Measurements from ENCODE around the gene PTPRM. TPM values are rescaled to one million over a fixed set of nuclear protein-coding genes. Genes with fewer than 3 reads are reported as not detected.

The PTPRM gene
- total RNA-seq, 4 donors from 2014 or later, result 21.4 to 41.8 (median 29.6) TPM

- WGBS, 2 donors, result 73 to 79% methylated on average over 8 of the region's 8 CpGs
- no peak overlapping the region for H3K4me3 ChIP-seq (ENCODE audit: low read depth, poor library complexity, severe bottlenecking)
- intact Hi-C loops (cut with DNase I; ENCODE audit: low total_unique reads), result no loop called here
- no peak for DNase-seq (ENCODE audit: low spot score in 2 of 2)
- no peak for TF ChIP-seq POLR2A (IDR thresholded peaks at IDR 0.05)
- TF ChIP-seq CTCF (IDR thresholded peaks at IDR 0.05), result no peak
Measured at GRCh38 chr18:8217051-8217564, 650.0 kb downstream of the PTPRM start.

- TF ChIP-seq CTCF (IDR thresholded peaks at IDR 0.05) (no peak), POLR2A (IDR thresholded peaks at IDR 0.05) (no peak)
- 86 to 91% methylated on average over 4 of the region's 4 CpGs for WGBS, 2 donors
Measured at GRCh38 chr18:8218197-8218596, 651.1 kb downstream of the PTPRM start.

GRCh38 chr18:8221452-8221851, 654.3 kb downstream of the PTPRM start:
- no peak overlapping the region for H3K4me3 ChIP-seq (ENCODE audit: low read depth, poor library complexity, severe bottlenecking)
- 81 to 90% methylated on average over 3 of the region's 3 CpGs for WGBS, 2 donors
- TF ChIP-seq CTCF (IDR thresholded peaks at IDR 0.05) (no peak), POLR2A (IDR thresholded peaks at IDR 0.05) (no peak)
- no peak for DNase-seq (ENCODE audit: low spot score in 2 of 2)
- intact Hi-C loops (cut with DNase I; ENCODE audit: low total_unique reads), result no loop called here

More at GRCh38 chr18:8218197-8218596, 651.1 kb downstream of the PTPRM start:
- no peak for DNase-seq (ENCODE audit: low spot score in 2 of 2)
- no peak overlapping the region for H3K4me3 ChIP-seq (ENCODE audit: low read depth, poor library complexity, severe bottlenecking)
- intact Hi-C loops (cut with DNase I; ENCODE audit: low total_unique reads), result no loop called here

GRCh38 chr18:8224576-8224975, 657.5 kb downstream of the PTPRM start:
- TF ChIP-seq CTCF (IDR thresholded peaks at IDR 0.05) (no peak), POLR2A (IDR thresholded peaks at IDR 0.05) (no peak)
- DNase-seq (ENCODE audit: low spot score in 2 of 2), result no peak
- H3K4me3 ChIP-seq (ENCODE audit: low read depth, poor library complexity, severe bottlenecking), result no peak overlapping the region
- intact Hi-C loops (cut with DNase I; ENCODE audit: low total_unique reads), result no loop called here
- WGBS, 2 donors, result 94 to 97% methylated on average over 3 of the region's 3 CpGs

GRCh38 chr18:8229040-8229439, 661.9 kb downstream of the PTPRM start:
- DNase-seq (ENCODE audit: low spot score in 2 of 2), result no peak
- intact Hi-C loops (cut with DNase I; ENCODE audit: low total_unique reads), result no loop called here
- WGBS, 2 donors, result 63 to 67% methylated on average over 5 of the region's 5 CpGs
- no peak overlapping the region for H3K4me3 ChIP-seq (ENCODE audit: low read depth, poor library complexity, severe bottlenecking)
- TF ChIP-seq POLR2A (IDR thresholded peaks at IDR 0.05), result no peak
- no peak for TF ChIP-seq CTCF (IDR thresholded peaks at IDR 0.05)

- intact Hi-C loops (cut with DNase I; ENCODE audit: low total_unique reads), result no loop called here
- TF ChIP-seq POLR2A (IDR thresholded peaks at IDR 0.05) (no peak), CTCF (IDR thresholded peaks at IDR 0.05) (no peak)
- WGBS, 2 donors, result 78 to 79% methylated on average over 3 of the region's 3 CpGs
- DNase-seq (ENCODE audit: low spot score in 2 of 2), result no peak
- H3K4me3 ChIP-seq (ENCODE audit: low read depth, poor library complexity, severe bottlenecking), result no peak overlapping the region
Measured at GRCh38 chr18:8229787-8230186, 662.7 kb downstream of the PTPRM start.

Measured in lower leg skin (tissue), 4 donors.